ENCODE results near the gene FAM217B. TPM values are rescaled to one million over a fixed set of nuclear protein-coding genes. Genes with fewer than 3 reads are reported as not detected.

Gene FAM217B
- total RNA-seq, 1 donor from 2014 or later = 20.6 TPM

DNA sequence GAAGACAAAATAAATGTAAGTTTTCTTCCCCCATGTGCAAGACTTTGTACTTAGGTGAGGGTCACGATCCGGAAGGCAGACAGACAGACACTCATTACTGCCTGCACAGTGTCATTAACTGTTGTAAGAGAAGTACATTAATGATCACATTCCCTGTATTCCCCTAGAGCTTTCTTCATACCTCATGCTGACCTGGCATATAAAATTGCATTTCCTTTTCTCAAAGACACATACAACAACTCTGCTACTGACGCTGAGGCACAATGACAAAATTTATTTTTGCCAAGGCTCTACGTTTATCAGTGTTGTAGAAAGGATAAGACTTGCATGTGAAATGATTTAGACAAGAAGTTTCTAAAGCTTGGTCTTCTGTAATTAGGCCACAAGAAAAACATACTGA, 3.8 kb upstream of the FAM217B start:
- peaks cover 12% of the 10 kb centered on the region for H3K79me2 ChIP-seq (ENCODE audit: insufficient read depth, low read length)
- Mint-ChIP-seq H3K27me3 (ENCODE audit: low read depth, unreplicated experiment) (no peaks in the 10 kb centered on the region), H3K4me1 (ENCODE audit: low read depth, unreplicated experiment) (peaks cover 21% of the 10 kb centered on the region), H3K36me3 (ENCODE audit: low read depth, unreplicated experiment) (no peaks in the 10 kb centered on the region), H3K27ac (ENCODE audit: unreplicated experiment) (no peak overlapping the region), H3K9me3 (ENCODE audit: unreplicated experiment) (no peaks in the 10 kb centered on the region), H3K4me3 (ENCODE audit: unreplicated experiment) (no peak overlapping the region)
- H3K27me3 ChIP-seq (ENCODE audit: insufficient read depth, low read length) = no peaks in the 10 kb centered on the region
- no peak overlapping the region for H3K27ac ChIP-seq (ENCODE audit: low read depth, low read length)
- TF ChIP-seq, protein P1, sequence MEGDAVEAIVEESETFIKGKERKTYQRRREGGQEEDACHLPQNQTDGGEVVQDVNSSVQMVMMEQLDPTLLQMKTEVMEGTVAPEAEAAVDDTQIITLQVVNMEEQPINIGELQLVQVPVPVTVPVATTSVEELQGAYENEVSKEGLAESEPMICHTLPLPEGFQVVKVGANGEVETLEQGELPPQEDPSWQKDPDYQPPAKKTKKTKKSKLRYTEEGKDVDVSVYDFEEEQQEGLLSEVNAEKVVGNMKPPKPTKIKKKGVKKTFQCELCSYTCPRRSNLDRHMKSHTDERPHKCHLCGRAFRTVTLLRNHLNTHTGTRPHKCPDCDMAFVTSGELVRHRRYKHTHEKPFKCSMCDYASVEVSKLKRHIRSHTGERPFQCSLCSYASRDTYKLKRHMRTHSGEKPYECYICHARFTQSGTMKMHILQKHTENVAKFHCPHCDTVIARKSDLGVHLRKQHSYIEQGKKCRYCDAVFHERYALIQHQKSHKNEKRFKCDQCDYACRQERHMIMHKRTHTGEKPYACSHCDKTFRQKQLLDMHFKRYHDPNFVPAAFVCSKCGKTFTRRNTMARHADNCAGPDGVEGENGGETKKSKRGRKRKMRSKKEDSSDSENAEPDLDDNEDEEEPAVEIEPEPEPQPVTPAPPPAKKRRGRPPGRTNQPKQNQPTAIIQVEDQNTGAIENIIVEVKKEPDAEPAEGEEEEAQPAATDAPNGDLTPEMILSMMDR (IDR thresholded peaks at IDR 0.05; ENCODE audit: insufficient read depth, low read depth, low read length) = no peak
- TF ChIP-seq EZH2 (IDR thresholded peaks at IDR 0.05; ENCODE audit: insufficient read depth, low read length) = no peak
- no peak overlapping the region for H3K4me3 ChIP-seq (ENCODE audit: insufficient read depth, low read depth, low read length)
- peaks cover 18% of the 10 kb centered on the region for H3K4me1 ChIP-seq (ENCODE audit: insufficient read depth, low read length)
- H3K9ac ChIP-seq (ENCODE audit: low read length) = no peak overlapping the region
- DNase-seq (ENCODE audit: low read depth) = no peak
- FAIRE-seq = no peak
- no peaks in the 10 kb centered on the region for H3K9me3 ChIP-seq (ENCODE audit: insufficient read depth, low read depth, low read length)
- H3K36me3 ChIP-seq (ENCODE audit: insufficient read depth, low read length) = no peaks in the 10 kb centered on the region
- no peak overlapping the region for H3K4me2 ChIP-seq (ENCODE audit: low read length)
- H4K20me1 ChIP-seq (ENCODE audit: insufficient read depth, low read length) = peaks cover 14% of the 10 kb centered on the region
- no peak overlapping the region for H2AFZ ChIP-seq (ENCODE audit: low read depth, low read length)

DNA sequence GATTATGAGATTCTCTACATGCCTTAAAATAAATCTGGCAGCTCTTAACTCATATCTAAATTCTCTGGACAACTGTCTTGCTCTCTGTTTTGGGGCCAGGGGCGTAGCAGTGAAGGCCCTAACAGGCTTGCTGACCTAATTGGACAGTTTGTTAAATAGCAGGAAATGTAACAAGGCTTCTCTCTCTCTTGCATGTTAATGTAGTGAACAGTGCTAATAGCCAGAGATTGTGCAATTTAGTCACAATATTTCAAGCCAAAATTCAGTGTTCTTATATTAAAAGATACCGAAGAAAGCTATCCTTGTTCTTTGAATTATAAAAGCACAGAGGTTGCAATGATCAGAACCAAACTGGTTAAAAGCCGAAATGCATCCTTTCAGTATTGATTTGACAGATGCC, 3.0 kb upstream of the FAM217B start:
- Mint-ChIP-seq H3K9me3 (ENCODE audit: unreplicated experiment) (no peaks in the 10 kb centered on the region), H3K27ac (ENCODE audit: unreplicated experiment) (no peak overlapping the region), H3K4me1 (ENCODE audit: low read depth, unreplicated experiment) (peaks cover 24% of the 10 kb centered on the region), H3K36me3 (ENCODE audit: low read depth, unreplicated experiment) (no peaks in the 10 kb centered on the region), H3K27me3 (ENCODE audit: low read depth, unreplicated experiment) (no peaks in the 10 kb centered on the region), H3K4me3 (ENCODE audit: unreplicated experiment) (peak overlapping the region; percentile 6)
- Histone ChIP-seq H3K27ac (ENCODE audit: low read depth, low read length) (no peak overlapping the region), H3K4me1 (ENCODE audit: insufficient read depth, low read length) (peaks cover 18% of the 10 kb centered on the region), H3K36me3 (ENCODE audit: insufficient read depth, low read length) (no peaks in the 10 kb centered on the region), H3K9me3 (ENCODE audit: insufficient read depth, low read depth, low read length) (no peaks in the 10 kb centered on the region), H2AFZ (ENCODE audit: low read depth, low read length) (no peak overlapping the region), H3K4me2 (ENCODE audit: low read length) (peak overlapping the region; percentile 6), H3K4me3 (ENCODE audit: insufficient read depth, low read depth, low read length) (no peak overlapping the region), H4K20me1 (ENCODE audit: insufficient read depth, low read length) (peaks cover 14% of the 10 kb centered on the region), H3K79me2 (ENCODE audit: insufficient read depth, low read length) (peaks cover 19% of the 10 kb centered on the region), H3K9ac (ENCODE audit: low read length) (no peak overlapping the region), H3K27me3 (ENCODE audit: insufficient read depth, low read length) (no peaks in the 10 kb centered on the region)
- FAIRE-seq (no peak), DNase-seq (ENCODE audit: low read depth) (no peak)
- TF ChIP-seq EZH2 (IDR thresholded peaks at IDR 0.05; ENCODE audit: insufficient read depth, low read length) = no peak
- TF ChIP-seq, protein P1 (IDR thresholded peaks at IDR 0.05; ENCODE audit: insufficient read depth, low read depth, low read length) = no peak

GRCh38 chr20:59938221-59938620, 2.0 kb upstream of the FAM217B start:
- H3K4me3 ChIP-seq (ENCODE audit: insufficient read depth, low read depth, low read length) = no peak overlapping the region
- Mint-ChIP-seq H3K36me3 (ENCODE audit: low read depth, unreplicated experiment) (no peaks in the 10 kb centered on the region), H3K27ac (ENCODE audit: unreplicated experiment) (peak overlapping the region; percentile 60), H3K27me3 (ENCODE audit: low read depth, unreplicated experiment) (no peaks in the 10 kb centered on the region), H3K4me1 (ENCODE audit: low read depth, unreplicated experiment) (peaks cover 24% of the 10 kb centered on the region), H3K9me3 (ENCODE audit: unreplicated experiment) (no peaks in the 10 kb centered on the region), H3K4me3 (ENCODE audit: unreplicated experiment) (peak overlapping the region; percentile 81)
- peaks cover 6% of the 10 kb centered on the region for H3K36me3 ChIP-seq (ENCODE audit: insufficient read depth, low read length)
- H3K27me3 ChIP-seq (ENCODE audit: insufficient read depth, low read length) = no peaks in the 10 kb centered on the region
- H3K79me2 ChIP-seq (ENCODE audit: insufficient read depth, low read length) = peaks cover 19% of the 10 kb centered on the region
- H3K27ac ChIP-seq (ENCODE audit: low read depth, low read length) = no peak overlapping the region
- FAIRE-seq = peak; percentile 92
- peak; percentile 35 for DNase-seq (ENCODE audit: low read depth)
- H3K9ac ChIP-seq (ENCODE audit: low read length) = no peak overlapping the region
- H2AFZ ChIP-seq (ENCODE audit: low read depth, low read length) = no peak overlapping the region
- H3K4me1 ChIP-seq (ENCODE audit: insufficient read depth, low read length) = peaks cover 18% of the 10 kb centered on the region
- H4K20me1 ChIP-seq (ENCODE audit: insufficient read depth, low read length) = peaks cover 14% of the 10 kb centered on the region
- no peak for TF ChIP-seq EZH2 (IDR thresholded peaks at IDR 0.05; ENCODE audit: insufficient read depth, low read length)
- TF ChIP-seq, protein P1 (IDR thresholded peaks at IDR 0.05; ENCODE audit: insufficient read depth, low read depth, low read length) = no peak
- peak overlapping the region; percentile 95 for H3K4me2 ChIP-seq (ENCODE audit: low read length)
- no peaks in the 10 kb centered on the region for H3K9me3 ChIP-seq (ENCODE audit: insufficient read depth, low read depth, low read length)

Data from astrocyte (in vitro differentiated cells and primary cell).